Retina (tissue), 1 donor: ENCODE data around the gene HNRNPR.

Experiments used
- DNase-seq: peaks from one replicate; pipeline ENCODE4 v3.0.0-alpha.2; 2016

HNRNPR gene

DNA sequence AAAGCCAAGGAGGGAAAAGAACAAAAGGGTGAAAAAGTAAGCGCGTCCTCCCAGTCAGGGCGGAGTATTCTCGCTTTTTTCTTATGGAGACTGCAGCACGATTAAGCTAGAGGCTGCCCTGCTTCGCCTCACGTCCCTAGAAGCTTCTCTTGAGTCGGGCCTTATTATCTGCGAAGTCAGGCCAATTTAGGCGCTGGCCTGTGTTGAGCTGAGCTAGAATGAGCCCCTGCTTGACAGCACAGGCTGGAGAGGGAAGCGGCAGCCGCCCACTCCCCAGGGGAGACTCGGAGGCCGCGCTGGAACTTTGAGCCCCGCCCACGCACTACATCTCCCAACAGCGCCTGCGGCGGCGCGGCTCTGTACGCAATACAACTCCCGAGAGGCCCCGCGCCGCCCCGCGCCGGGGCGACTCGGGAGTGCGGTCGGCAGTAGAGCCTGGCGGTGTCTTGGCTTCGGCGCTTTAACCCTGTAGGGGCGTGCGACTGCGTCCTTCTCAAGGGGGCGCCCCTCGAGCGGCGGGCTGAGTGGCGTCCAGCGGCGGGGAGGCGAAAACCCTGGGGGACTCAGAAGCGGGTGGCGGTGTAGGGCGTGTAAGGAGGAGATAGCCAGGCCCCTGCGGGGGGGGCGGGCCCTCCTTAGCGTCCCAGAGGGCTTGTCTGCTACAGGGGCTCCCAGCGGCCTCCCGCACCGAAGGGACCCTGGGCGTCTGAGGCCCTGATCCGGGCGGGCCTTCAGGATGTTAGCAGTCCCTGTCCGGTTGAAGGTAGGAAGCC, 24.7 kb upstream of the HNRNPR start:
- DNase-seq = peak; percentile 98

DNA sequence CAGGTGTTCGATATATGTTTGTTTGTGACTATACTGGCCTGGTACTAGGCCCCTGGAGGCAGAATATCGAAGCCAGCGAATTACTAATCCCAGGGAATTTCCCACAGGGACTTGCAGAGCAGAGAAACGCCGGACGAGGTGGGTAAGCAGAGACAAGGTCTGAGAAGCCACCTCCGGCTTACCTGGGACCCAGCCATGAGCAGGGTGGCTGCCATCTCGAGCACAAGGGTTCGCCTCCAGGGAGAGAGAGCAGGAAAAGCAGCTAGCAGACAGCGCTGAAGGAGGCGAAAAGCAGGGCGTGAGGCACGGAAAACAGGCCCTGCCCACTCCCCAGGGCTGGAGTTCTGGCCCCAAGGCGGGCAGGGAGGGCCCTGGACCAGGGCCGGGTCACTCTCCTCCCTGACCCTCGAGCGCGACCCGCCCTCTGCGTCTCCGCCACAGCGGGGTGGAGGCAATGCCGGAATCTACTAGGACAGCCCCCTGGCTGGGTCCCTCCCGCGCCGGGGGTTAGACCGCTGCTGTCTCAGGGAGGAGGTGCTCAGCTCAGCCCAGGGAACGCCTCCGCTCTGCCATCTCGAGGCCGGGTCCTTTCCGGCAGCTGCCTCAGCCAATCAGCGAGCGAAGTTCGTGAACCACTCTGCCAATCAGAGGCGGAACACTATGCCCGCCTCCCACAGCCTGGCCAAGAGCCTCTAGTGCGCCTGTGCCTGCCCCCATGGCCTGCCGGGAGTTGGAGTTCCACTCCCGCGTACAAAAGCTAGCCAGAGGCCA, 23.9 kb upstream of the HNRNPR start:
- DNase-seq = peak; percentile 97

DNA sequence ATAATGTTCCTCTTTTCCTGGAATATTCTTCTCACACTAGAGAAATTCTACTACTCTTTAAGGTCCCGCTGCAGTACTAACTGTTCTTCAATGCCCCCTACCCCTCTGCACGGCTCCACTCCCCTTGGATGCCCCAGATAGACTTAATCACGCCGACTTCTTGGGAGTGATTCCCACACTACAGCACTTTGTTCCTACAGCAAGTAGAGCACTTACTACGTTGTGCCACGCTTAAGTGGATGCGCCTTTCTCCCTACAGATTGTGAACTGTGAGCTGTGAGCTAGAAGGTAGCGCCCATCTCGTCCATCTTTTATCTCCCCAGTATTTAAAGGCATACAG, 23.3 kb upstream of the HNRNPR start:
- DNase-seq = no peak

DNA sequence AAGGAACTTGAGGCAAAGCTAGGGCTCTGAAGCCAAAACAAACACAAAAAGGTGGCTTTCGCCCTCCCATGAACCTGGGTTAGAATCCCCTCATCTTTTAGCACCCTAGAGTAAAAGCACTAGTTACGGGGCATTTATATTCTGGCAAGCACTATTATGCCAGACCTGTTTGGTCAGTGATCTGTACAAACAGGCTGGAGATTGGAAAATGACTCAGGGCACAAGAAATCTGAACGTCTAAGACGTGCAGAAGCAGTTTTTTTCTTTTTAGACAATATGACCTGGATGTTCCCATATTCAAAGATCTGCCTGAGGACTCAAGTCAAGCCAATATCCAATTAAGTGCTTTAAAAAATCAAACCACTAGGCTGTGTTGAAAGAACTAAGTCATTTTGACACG, 22.5 kb upstream of the HNRNPR start:
- no peak for DNase-seq

GRCh38 chr1:23366146-23366545, 22.1 kb upstream of the HNRNPR start:
- DNase-seq = no peak

GRCh38 chr1:23362218-23362713, 18.2 kb upstream of the HNRNPR start:
- no peak for DNase-seq

GRCh38 chr1:23358310-23358875, 14.3 kb upstream of the HNRNPR start:
- DNase-seq = no peak

DNA sequence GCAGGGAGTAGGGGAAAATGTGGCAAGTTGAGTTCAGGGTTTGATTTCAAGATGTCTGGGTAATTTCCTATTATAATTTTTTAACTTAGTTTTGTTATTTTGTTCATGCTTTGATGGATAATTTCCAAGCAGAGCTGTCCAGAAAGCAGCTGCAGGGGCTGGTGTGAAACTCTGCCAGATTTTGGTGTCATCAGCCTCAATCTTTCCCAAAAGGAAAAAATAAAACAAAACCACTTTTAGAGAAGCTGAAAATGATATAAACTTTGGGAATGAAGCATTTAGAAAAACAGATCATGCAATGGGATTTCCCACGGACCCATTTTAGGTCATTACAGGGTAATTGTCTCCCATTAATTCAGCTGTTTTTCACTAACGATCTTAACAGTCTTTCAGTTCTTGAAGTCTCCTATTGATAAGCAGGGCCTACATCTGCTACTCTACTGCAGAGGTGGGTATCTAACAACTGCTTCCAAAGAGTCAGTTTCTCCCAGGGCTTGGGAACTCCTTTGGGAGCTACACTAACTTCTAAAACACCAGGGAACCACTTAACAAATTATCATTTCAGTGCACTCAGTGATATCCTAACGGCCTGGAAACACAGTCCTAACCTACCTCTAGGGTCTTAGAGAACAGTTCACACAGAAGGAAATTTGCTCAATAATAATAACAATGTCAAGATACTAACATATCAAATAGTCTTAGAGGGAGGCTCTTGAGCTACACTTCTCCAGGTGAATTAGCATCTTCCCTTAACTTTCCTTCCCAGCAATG, 13.2 kb upstream of the HNRNPR start:
- DNase-seq = no peak

DNA sequence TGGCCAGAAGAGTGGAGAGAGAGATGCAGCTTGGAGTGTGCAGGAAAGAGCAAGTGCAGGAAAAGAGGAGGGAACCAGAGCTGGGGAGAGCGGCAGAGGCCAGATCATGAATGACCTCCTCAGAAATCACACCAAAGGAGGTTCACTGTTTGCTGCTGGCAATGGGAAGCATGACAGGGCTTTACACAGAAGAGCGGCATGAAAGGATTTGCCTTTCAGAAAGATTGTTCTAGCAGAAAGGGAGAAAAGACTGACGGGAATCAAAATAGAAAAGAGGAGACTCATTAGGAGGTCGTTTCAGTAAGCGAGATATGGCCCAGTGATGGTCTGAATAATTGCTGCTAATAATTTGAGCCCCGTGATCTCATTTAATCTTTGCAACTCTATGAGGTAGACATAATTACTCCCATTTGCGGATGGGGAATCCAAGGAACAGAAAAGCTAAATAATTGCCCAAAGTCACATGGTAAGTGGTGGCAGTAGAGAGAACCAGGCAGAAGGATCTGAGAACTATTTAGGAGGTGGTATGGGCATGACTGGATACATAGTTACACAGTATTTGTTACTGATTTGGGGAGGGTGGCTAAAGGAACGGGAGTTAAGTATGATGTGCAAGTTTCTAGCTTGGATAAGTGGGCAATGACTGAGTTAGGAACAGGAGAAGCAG, 12.5 kb upstream of the HNRNPR start:
- DNase-seq = peak; percentile 75

GRCh38 chr1:23354245-23354644, 10.2 kb upstream of the HNRNPR start:
- no peak for DNase-seq

DNA sequence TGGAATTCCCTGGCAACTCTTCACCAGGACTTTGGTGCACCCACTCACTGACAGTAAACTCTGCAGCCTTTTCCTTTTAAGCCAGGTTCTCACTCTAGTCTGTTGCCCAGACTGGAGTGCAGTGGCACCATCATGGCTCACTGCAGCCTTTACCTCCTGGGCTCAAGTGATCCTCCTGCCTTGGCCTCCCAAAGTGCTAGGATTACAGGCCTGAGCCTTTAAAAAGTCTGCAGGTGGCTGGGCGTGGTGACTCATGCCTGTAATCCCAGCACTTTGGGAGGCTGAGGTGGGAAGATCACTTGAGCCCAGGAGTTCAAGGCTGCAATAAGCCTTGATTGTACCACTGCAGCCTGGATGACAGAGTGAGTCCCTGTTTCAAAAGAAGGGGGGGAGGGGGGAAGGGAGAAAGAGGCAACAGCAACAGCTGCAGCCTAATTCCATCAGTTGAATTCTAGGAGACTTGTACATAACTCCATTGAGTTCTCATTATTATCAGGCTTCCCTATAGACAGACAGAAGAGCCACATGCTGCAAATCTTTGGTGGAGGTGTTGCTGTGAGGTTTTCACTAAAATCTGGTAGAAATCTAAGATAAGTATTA, 8.1 kb upstream of the HNRNPR start:
- no peak for DNase-seq

- DNase-seq = no peak
These were observed 1.8 kb upstream of the HNRNPR start for GRCh38 chr1:23345920-23346319.

DNA sequence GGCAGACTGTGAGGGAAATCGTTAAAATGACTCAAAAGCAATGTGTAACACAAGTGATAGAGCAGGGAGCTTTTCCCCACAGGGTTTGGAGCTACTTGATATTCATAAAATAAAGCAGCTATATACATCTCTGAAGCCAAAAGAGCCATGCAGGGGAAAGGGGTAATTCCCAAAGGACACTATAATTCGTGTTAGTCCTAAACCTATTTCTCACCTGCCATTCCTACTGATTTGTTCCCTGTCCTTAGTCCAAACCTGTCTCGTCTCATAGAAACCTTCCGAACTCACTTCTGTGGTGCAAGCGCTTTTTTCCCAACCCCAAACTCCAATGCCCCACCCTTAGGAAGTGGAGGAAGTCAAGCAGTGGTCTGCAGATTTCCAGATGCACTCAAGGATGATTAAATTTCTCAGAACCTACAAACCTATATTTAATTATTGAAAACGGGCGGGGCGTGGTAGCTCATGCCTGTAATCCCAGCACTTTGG, 946 bp upstream of the HNRNPR start:
- DNase-seq = no peak

DNA sequence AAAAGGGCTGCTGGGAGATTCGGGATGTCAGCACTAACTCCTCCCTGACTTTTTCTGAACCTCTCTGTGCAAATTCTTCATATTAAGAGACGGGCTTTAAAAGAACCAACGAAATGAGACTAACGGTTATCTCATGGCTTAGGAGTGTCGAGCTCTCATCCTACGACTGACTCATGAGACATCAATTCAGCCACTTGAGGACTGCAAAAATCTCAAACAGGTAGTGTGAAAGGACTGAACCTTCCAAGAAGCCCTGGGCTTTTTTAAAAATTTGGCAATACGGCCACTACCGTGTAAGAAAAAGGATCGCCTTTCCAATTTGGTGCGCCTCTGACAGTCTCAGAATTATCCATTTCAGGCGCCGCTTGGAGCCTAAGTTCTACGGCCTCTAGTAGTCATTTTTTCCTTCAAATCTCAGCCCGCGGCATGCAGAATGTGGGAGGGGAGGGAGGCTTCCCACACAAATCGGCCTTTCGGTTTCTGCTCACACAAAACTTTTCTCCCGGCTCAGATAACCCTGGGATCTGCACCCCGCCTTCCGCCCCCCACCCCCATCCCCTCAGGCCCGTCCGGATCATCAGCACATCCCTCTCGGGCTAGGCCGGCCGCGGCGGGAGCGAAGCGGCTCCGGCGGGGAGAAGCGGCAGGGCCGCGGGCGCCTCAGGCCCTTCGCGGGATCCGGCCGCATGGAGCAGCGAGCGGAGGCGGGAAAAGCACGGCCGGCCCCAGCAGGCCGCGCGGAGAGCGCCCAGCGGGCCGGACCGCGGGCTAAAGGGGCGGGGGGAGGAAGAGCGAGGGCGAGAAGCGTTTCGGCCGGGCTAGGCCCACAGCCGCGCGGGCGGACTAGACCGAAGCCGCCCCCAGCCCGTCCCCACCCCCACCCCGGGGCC, 618 bp downstream of the HNRNPR start:
- peak; percentile 56 for DNase-seq

DNA sequence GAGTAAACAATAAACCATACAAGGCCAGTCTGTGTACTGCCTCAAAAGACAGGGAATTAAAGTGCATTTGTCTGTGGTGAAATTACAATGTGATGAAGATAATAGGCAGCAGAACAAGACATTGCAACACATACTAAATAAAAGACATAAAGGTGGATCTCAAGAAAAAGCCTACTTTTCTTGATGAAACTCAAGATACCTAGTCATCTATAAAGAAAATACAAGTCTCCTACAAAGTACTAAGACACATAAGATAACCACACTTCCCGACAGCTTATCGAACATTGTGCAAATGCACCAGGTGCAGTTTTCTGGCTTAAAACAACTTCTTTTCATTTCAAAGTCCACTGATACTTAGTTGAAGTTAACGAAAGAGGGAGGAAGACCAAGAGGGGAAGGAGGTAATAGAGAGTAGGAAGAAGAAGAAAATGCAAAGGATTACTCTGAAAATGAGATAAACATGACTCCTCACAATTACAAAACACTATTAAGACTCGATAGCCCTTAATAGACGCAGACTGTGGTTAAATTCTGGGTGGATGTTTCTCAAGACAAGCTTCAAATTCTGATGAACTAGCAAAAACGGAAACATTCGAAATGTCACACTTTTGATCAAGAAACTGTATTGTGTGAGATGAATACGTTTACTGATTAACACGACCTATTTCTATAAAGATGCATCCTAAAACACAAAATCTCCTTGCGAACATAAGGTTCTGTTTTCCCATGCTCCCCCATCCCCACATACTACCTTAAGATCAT, 2.0 kb downstream of the HNRNPR start:
- no peak for DNase-seq

DNA sequence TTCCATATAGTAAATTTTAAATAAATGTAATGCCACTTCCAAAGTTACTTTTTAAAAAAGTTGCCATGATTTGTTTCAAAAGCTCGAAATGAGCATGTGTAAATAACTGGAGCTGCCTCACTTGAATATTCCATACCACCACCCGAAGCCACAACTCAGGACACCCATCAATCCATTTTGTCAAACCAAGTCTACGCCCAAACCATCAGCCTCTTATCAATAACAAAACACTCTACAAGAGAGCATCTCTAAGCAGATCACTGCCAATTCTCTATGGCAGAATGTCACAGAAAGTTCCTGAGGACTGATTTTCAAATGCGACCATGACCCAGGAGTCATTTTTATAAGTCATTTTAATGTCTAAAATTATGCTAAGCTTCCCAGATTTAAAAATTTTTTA, 4.5 kb downstream of the HNRNPR start:
- no peak for DNase-seq

DNA sequence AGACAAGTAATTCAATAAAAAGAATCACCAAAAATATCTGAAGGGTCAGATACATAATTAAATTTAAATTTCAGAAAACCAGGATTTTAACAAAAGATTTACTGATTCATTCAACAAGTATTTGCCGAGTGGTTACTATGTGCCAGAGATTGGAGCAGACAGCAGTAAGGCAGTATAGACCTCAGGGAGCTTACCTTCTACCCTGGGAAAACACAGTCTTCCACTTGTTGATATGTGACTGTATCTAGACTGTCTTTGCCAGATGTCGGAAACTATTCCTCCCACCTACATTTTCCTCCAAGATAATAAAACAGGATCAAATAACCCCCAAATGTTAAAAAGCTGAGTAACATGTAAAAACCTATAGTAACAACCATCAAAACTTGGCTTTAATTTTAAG, 6.2 kb downstream of the HNRNPR start:
- no peak for DNase-seq

DNA sequence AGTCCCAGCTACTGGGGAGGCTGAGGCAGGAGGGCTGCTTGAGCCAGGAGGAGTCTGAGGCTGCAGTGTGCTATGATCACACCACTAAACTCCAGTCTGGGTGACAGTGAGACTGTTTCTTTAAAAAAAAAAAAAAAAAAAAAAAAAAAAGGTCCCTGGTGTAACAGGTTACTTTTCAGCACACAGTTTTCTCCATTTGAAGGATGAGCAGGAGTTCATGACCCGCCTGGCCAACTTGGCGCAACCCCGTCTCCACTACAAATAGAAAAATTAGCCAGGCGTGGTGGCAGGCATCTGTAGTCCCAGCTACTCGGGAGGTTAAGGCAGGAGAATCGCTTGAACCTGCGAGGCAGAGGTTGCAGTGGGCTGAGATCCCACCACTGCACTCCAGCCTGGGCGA, 12.4 kb downstream of the HNRNPR start:
- no peak for DNase-seq

GRCh38 chr1:23330846-23331245, 13.2 kb downstream of the HNRNPR start:
- no peak for DNase-seq

DNA sequence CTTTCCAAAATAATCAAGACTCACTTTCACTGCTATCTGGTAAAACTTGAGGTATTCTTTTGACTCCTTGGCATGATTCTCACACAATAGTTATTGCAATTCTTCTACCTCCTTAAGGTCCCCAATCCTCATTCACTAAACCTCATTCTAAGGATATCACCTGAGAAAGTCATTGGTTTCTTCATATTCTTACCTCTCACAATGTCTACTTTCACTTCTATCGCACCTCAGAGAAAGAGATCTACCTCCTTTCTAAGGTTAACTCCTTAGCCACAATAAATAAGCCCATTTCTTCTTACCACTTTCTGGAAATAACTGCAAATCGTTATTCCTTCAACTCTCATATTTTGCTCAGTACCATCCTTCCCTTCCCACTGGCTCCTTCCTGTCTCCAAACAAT, 18.7 kb downstream of the HNRNPR start:
- DNase-seq = no peak
